ENCODE data around the gene NUDT4. TPM values are rescaled to one million over a fixed set of nuclear protein-coding genes. Genes with fewer than 3 reads are reported as not detected.

NUDT4 gene
- total and polyA plus RNA-seq, 2 of the 8 experiments (the other 6 are each of a cell fraction or from before 2014, with no cell fraction given) = 17.3 to 71.7 TPM

- H3K14ac ChIP-seq (ENCODE audit: insufficient read length) = no peak overlapping the region
- H3K9me3 ChIP-seq (ENCODE audit: insufficient read depth in 2 of 2, low read depth in 1 of 2, low read length in 1 of 2) = no peaks in the 10 kb centered on the region
- FAIRE-seq (no peak), DNase-seq (ENCODE audit: low read depth in 1 of 2, low spot score in 2 of 2) (no peak)
- no peak overlapping the region for H3K23ac ChIP-seq (ENCODE audit: insufficient read length)
- H3K9ac ChIP-seq (replicated peaks in 1 of 4; ENCODE audit: extremely low read depth in 1 of 4, low read depth in 3 of 4, low read length in 3 of 4) = no peak overlapping the region
- H3K4me3 ChIP-seq (ENCODE audit: extremely low read depth in 1 of 4, insufficient read depth in 2 of 4, low read depth in 3 of 4, low read length in 4 of 4) = no peak overlapping the region
- H3K79me1 ChIP-seq (ENCODE audit: low read depth, low read length) = peaks cover 4% of the 10 kb centered on the region
- no peaks in the 10 kb centered on the region for H3K36me3 ChIP-seq (ENCODE audit: control insufficient read depth in 2 of 4, insufficient read depth in 4 of 4, low read length in 3 of 4)
- H3K4me2 ChIP-seq (ENCODE audit: insufficient read depth in 1 of 2, low read depth in 2 of 2, low read length in 2 of 2) = no peak overlapping the region
- no peak overlapping the region for H2BK15ac ChIP-seq (ENCODE audit: low read length)
- CTCF ChIA-PET (ENCODE audit: partially characterized antibody) = interaction anchor here (0.6 to 0.9 kb wide), 4 partner anchors 8 to 49 kb away, joined by 3 to 8 read pairs (median 4); no protein-coding TSS in a partner anchor
- H3K4me1 ChIP-seq (replicated peaks in 1 of 4; ENCODE audit: control insufficient read depth in 3 of 4, insufficient read depth in 4 of 4, low read length in 3 of 4) = peaks cover 0 to 6% (median 5%) of the 10 kb centered on the region in 4 experiments; a peak in 6 of 7 replicates
- H3K27ac ChIP-seq (ENCODE audit: low read depth, low read length) = no peak overlapping the region
- H3K79me2 ChIP-seq (ENCODE audit: control insufficient read depth in 1 of 2, insufficient read depth in 2 of 2, low read length in 2 of 2) = peaks cover 55 to 98% of the 10 kb centered on the region in 2 experiments
- H4K8ac ChIP-seq (ENCODE audit: extremely low read depth, insufficient read depth, low read length) = no peak overlapping the region
- no peak overlapping the region for H4K91ac ChIP-seq (replicated peaks; ENCODE audit: insufficient read length, low read length)
- POLR2A ChIA-PET (ENCODE audit: partially characterized antibody) = interaction anchor here (0.7 to 0.9 kb wide), 4 partner anchors 8 to 51 kb away, joined by 3 read pairs; no protein-coding TSS in a partner anchor
- H2BK120ac ChIP-seq (replicated peaks; ENCODE audit: low read depth, low read length) = no peak overlapping the region
- no peak overlapping the region for H3K56ac ChIP-seq (replicated peaks; ENCODE audit: insufficient read length, low read depth, low read length)
- no peak overlapping the region for H2AK5ac ChIP-seq (ENCODE audit: low read depth, low read length)
- no peak overlapping the region for H4K5ac ChIP-seq (ENCODE audit: insufficient read length, low read depth, low read length)
- H2AFZ ChIP-seq (ENCODE audit: low read length) = no peak overlapping the region
- H2BK12ac ChIP-seq (ENCODE audit: low read depth, low read length) = no peak overlapping the region
- H2BK20ac ChIP-seq (ENCODE audit: low read length) = no peak overlapping the region
- WGBS, 2 experiments (ENCODE audit: extremely low coverage in 1 of 2, insufficient coverage in 1 of 2, insufficient read length in 1 of 2, insufficient replicate concordance in 2 of 2, low coverage in 1 of 2, low lambda C conversion rate in 2 of 2, missing lambda C conversion rate in 1 of 2) = 94% methylated on average over 5 of the region's 5 CpGs; no CpG with 5 or more reads in 1 of the 2 experiments
- no peaks in the 10 kb centered on the region for H3K27me3 ChIP-seq (replicated peaks in 1 of 4; ENCODE audit: control insufficient read depth in 3 of 4, extremely low read depth in 1 of 4, insufficient read depth in 3 of 4, low read length in 3 of 4)
- no peak overlapping the region for H3K4ac ChIP-seq (replicated peaks; ENCODE audit: insufficient read length, low read depth, low read length)
- no peak overlapping the region for H3K18ac ChIP-seq (ENCODE audit: extremely low read depth, low read length)
- H3K23me2 ChIP-seq (ENCODE audit: low read depth, low read length) = no peaks in the 10 kb centered on the region
- H4K20me1 ChIP-seq (replicated peaks in 1 of 2; ENCODE audit: control insufficient read depth in 1 of 2, insufficient read depth in 2 of 2, low read length in 2 of 2) = peaks cover 22 to 25% of the 10 kb centered on the region in 2 experiments
- no peak overlapping the region for H2BK5ac ChIP-seq (ENCODE audit: low read depth, low read length)
- TF ChIP-seq CTCF (IDR thresholded peaks at IDR 0.05; ENCODE audit: control extremely low read depth in 1 of 3, insufficient read depth in 1 of 3, low read depth in 1 of 3, low read length in 3 of 3) (no peak), CHD1 (IDR thresholded peaks at IDR 0.05; ENCODE audit: low read depth, low read length) (no peak), RBBP5 (IDR thresholded peaks at IDR 0.05; ENCODE audit: borderline replicate concordance, low read depth, low read length) (no peak), GABPA (IDR thresholded peaks at IDR 0.05; ENCODE audit: borderline replicate concordance, insufficient read depth, low read length) (no peak)
These were observed 50.2 kb downstream of the NUDT4 start for GRCh38 chr12:93427779-93428564.

Measured in H1 (cell line).